GM12878 (cell line): ENCODE results near the gene CNDP2. TPM values are rescaled to one million over a fixed set of nuclear protein-coding genes. Genes with fewer than 3 reads are reported as not detected.
A peak's percentile ranks its signal among the peaks of the same experiment; 100 is the strongest.

Source experiments
- ATAC-seq: fragments of 200-7000 bp; cut with Tn5 transposase; 3 replicates; pipeline ENCODE4 v1.9.1; 2020; ENCODE audit warnings: mild to moderate bottlenecking, moderate library complexity
- BruUV-seq: library from RNA; stranded (reverse); fragments of 400-500 nt; replicated peaks from 2 replicates; lab custom pipeline; 2021; lab: Mats Ljungman, UMichigan
- CTCF ChIA-PET: fragments of 300-600 bp; sonication (Branson Sonifier 250); formaldehyde crosslinking; extraction: SDS; loops from one replicate; lab custom pipeline; 2021; ENCODE audit warnings: inconsistent platforms; lab: Yijun Ruan, JAX
- POLR2A ChIA-PET: fragments of 350-600 bp; formaldehyde crosslinking; extraction: SDS; loops from one replicate; lab custom pipeline; 2021; ENCODE audit warnings: inconsistent platforms; lab: Charles Lee
- RAD21 ChIA-PET: fragments of 300-600 bp; sonication (Branson Sonifier 250); formaldehyde crosslinking; loops from one replicate; lab custom pipeline; 2023; ENCODE audit warnings: antibody characterized with exemption; ENCODE audit not compliant: unreplicated experiment; lab: Charles Lee
- SMC1A ChIA-PET: fragments of 300-600 bp; sonication (Branson Sonifier 250); formaldehyde crosslinking; loops from one replicate; lab custom pipeline; 2023; ENCODE audit not compliant: unreplicated experiment, uncharacterized antibody; lab: Charles Lee
- DNase-seq: peaks from one replicate; pipeline ENCODE4 v3.0.0-alpha.2; 2011; ENCODE audit warnings: low read depth, low spot score
- FAIRE-seq: peaks from 3 replicates; lab custom pipeline; 2011; peaks lifted over from hg19 to GRCh38; lab: Jason Lieb, UNC
- H2AFZ ChIP-seq: 2 replicates; pipeline ENCODE4 v1.6.0; 2011; ENCODE audit warnings: low read depth, low read length, control low read depth; ENCODE audit not compliant: control insufficient read depth
- H3K27ac ChIP-seq: 2 replicates; pipeline ENCODE4 v1.5.1; 2011; ENCODE audit warnings: control low read depth; ENCODE audit not compliant: control insufficient read depth, insufficient read depth
- H3K27me3 ChIP-seq, 2 experiments: replicated peaks in 1 of 2; 2 replicates each; pipeline versions ENCODE4 v1.6.0 to v1.6.1; 2011; ENCODE audit warnings: low read length in 1 of 2; ENCODE audit not compliant: control insufficient read depth in 2 of 2, insufficient read depth in 2 of 2
- H3K36me3 ChIP-seq, 2 experiments: 2 replicates each; pipeline ENCODE4 v1.5.1; 2011; ENCODE audit warnings: low read length in 1 of 2; ENCODE audit not compliant: control insufficient read depth in 2 of 2, insufficient read depth in 2 of 2
- H3K4me1 ChIP-seq: 2 replicates; pipeline ENCODE4 v1.6.1; 2011; ENCODE audit warnings: mild to moderate bottlenecking, low read length, moderate library complexity, mixed read lengths; ENCODE audit not compliant: control insufficient read depth, insufficient read depth
- H3K4me2 ChIP-seq: 2 replicates; pipeline ENCODE4 v1.6.0; 2011; ENCODE audit warnings: control low read depth; ENCODE audit not compliant: control insufficient read depth, insufficient read depth
- H3K4me3 ChIP-seq: fragments of 200-600 bp; sonication (generic); 2 replicates; pipeline ENCODE4 v1.5.1; 2016
- H3K79me2 ChIP-seq: 2 replicates; pipeline ENCODE4 v1.6.0; 2011; ENCODE audit warnings: low read length; ENCODE audit not compliant: control insufficient read depth, insufficient read depth
- H3K9ac ChIP-seq: 2 replicates; pipeline ENCODE4 v1.8.0; 2011; ENCODE audit warnings: low read length, control low read depth, mixed read lengths; ENCODE audit not compliant: control insufficient read depth, insufficient read depth
- H3K9me3 ChIP-seq: replicated peaks from 3 replicates; pipeline ENCODE4 v1.5.1; 2011; ENCODE audit warnings: mild to moderate bottlenecking, low read length; ENCODE audit not compliant: control insufficient read depth, insufficient read depth
- H4K20me1 ChIP-seq: 2 replicates; pipeline ENCODE4 v1.6.0; 2011; ENCODE audit not compliant: control insufficient read depth, insufficient read depth
- KAT2A ChIP-seq: conservative IDR thresholded peaks from 2 replicates; pipeline ENCODE4 v1.6.1; 2011; ENCODE audit warnings: low read depth, low read length; ENCODE audit not compliant: control insufficient read depth
- POLR2A ChIP-seq: IDR thresholded peaks from 2 replicates; pipeline ENCODE4 v1.6.1; 2011; ENCODE audit warnings: low read depth, mild to moderate bottlenecking, low read length
- POU2F2 ChIP-seq: IDR thresholded peaks from 3 replicates; pipeline ENCODE4 v1.6.1; 2011; ENCODE audit warnings: low read depth, mild to moderate bottlenecking, low read length, borderline replicate concordance
- WGBS: methylation state at CpG from one replicate; pipeline ENCODE4 v1.1.6; 2016; ENCODE audit warnings: low lambda C conversion rate; ENCODE audit not compliant: insufficient replicate concordance, insufficient coverage; ENCODE audit errors: missing lambda C conversion rate; 5-methylcytosine and 5-hydroxymethylcytosine counted together
- in situ Hi-C: fragments of 300-500 bp; cut with MboI; formaldehyde crosslinking; loops from 9 replicates; pipeline ENCODE4 v1.14.3; 2018; ENCODE audit warnings: mixed read lengths
- intact Hi-C: fragments of 100-400 bp; cut with micrococcal nuclease; formaldehyde crosslinking; loops from one replicate; pipeline ENCODE4 v1.14.2; 2022; ENCODE audit not compliant: unreplicated experiment
- polyA plus RNA-seq, 11 experiments: library from polyadenylated mRNA; depleted of rRNA in 4 of 11; unstranded in 6 of 11; stranded (reverse) in 5 of 11; fragments of >200 nt; fragmentation: Nextera tagmentation in 4 of 11; fragmentation: Illumina TruSeq in 1 of 11; extraction: Ambion mirVana in 4 of 11; extraction: Trizol in 1 of 11; gene quantifications; 1 replicate in 1 of 11; 2 replicates in 10 of 11; pipeline versions ENCODE4 v1.2.1 to v1.2.3, GENCODE V29; 2011 to 2016; ENCODE audit warnings: inconsistent platforms in 2 of 11, missing spikeins in 2 of 11, low read depth in 1 of 11
- total RNA-seq, 4 experiments: library from RNA; depleted of rRNA in 3 of 4; stranded (reverse); fragments of >200 nt in 3 of 4; fragmentation: Illumina TruSeq in 1 of 4; extraction: Trizol in 1 of 4; gene quantifications; 2 replicates each; pipeline versions ENCODE4 v1.2.1 to v1.2.3, GENCODE V29; 2013 to 2021

CNDP2 gene
- total and polyA plus RNA-seq, 10 of the 15 experiments (the other 5 are each of a cell fraction or from before 2014, with no cell fraction given): 63.5 to 213 (median 158) TPM

- intact Hi-C loops: no loop called here
- no TSS peak for BruUV-seq
- SMC1A ChIA-PET: interaction anchor here (1.3 kb wide), 1 partner anchor 262 kb away, joined by 3 read pairs; no protein-coding TSS in a partner anchor
Measured at GRCh38 chr18:74518456-74519295, 22.5 kb downstream of the CNDP2 start.

GRCh38 chr18:74519320-74520095 lies 23.3 kb downstream of the CNDP2 start:
- Histone ChIP-seq H3K4me1 (no peaks in the 10 kb centered on the region), H3K36me3 (peaks cover 24 to 40% of the 10 kb centered on the region in 2 experiments), H3K4me3 (no peak overlapping the region), H3K4me2 (no peak overlapping the region), H3K27me3 (no peaks in the 10 kb centered on the region), H3K27ac (no peak overlapping the region), H3K9ac (no peak overlapping the region), H2AFZ (no peak overlapping the region), H3K9me3 (no peaks in the 10 kb centered on the region), H4K20me1 (no peaks in the 10 kb centered on the region; the same call in 1 of the 2 replicates)
- in situ Hi-C loops: no loop called here
- FAIRE-seq: no peak
- DNase-seq: no peak
- no TSS peak for BruUV-seq
- WGBS: 91% methylated on average over 18 of the region's 18 CpGs
- intact Hi-C loops: no loop called here
- POLR2A ChIA-PET: no interaction called here
- SMC1A ChIA-PET: no interaction called here
- TF ChIP-seq POLR2A: 0 out of 2 replicates have a peak, but pooled peaks have one; percentile 42
- no peak for TF ChIP-seq POU2F2
- TF ChIP-seq, all 136 proteins: peak for 1
- RAD21 ChIA-PET: no interaction called here
- no peaks in the 10 kb centered on the region for H3K79me2 ChIP-seq
- ATAC-seq: no peak
- CTCF ChIA-PET: no interaction called here

More at GRCh38 chr18:74518456-74519295, 22.5 kb downstream of the CNDP2 start:
- Histone ChIP-seq H3K9me3 (no peaks in the 10 kb centered on the region), H3K79me2 (no peaks in the 10 kb centered on the region), H3K4me2 (no peak overlapping the region), H4K20me1 (no peaks in the 10 kb centered on the region; the same call in 1 of the 2 replicates), H3K27me3 (no peaks in the 10 kb centered on the region), H3K4me3 (no peak overlapping the region), H2AFZ (no peak overlapping the region), H3K4me1 (no peaks in the 10 kb centered on the region), H3K9ac (no peak overlapping the region), H3K36me3 (peaks cover 30 to 40% of the 10 kb centered on the region in 2 experiments), H3K27ac (no peak overlapping the region)
- ChIA-PET POLR2A (no interaction called here), RAD21 (no interaction called here), CTCF (interaction anchor here (1.1 kb wide), 1 partner anchor 11 kb away, joined by 3 read pairs; no protein-coding TSS in a partner anchor)
- in situ Hi-C loops: no loop called here
- FAIRE-seq (no peak), DNase-seq (no peak), ATAC-seq (no peak)
- whole genome bisulfite sequencing: 89% methylated on average over 31 of the region's 32 CpGs
- TF ChIP-seq POLR2A (peak; percentile 46; the same call in 1 of the 2 replicates), KAT2A (no peak)
